OCI-LY1 (cell line): ENCODE data around the gene PTPRT.

Experiments
- H2AFZ ChIP-seq: fragments of 200-600 bp; sonication (generic), shearing (Covaris generic); 2 replicates; pipeline ENCODE4 v1.6.0; 2014; ENCODE audit warnings: antibody characterized with exemption, mild to moderate bottlenecking, low read length
- H3F3A ChIP-seq: fragments of 200-600 bp; sonication (generic), shearing (Covaris generic); 2 replicates; pipeline ENCODE4 v1.6.0; 2014; ENCODE audit warnings: mild to moderate bottlenecking, antibody characterized with exemption, low read length, moderate library complexity; ENCODE audit not compliant: insufficient read depth
- H3K27ac ChIP-seq: fragments of 200-600 bp; sonication (generic); 2 replicates; pipeline ENCODE4 v1.5.1; 2014; ENCODE audit warnings: low read length, mixed run types, mild to moderate bottlenecking, low read depth; ENCODE audit not compliant: poor library complexity, severe bottlenecking
- H3K27me3 ChIP-seq: fragments of 200-600 bp; sonication (generic); 2 replicates; pipeline ENCODE4 v1.6.0; 2014; ENCODE audit warnings: antibody characterized with exemption, mild to moderate bottlenecking, low read length, moderate library complexity; ENCODE audit not compliant: insufficient read depth
- H3K36me3 ChIP-seq: fragments of 200-600 bp; sonication (generic); 2 replicates; pipeline ENCODE4 v1.6.1; 2014; ENCODE audit warnings: mild to moderate bottlenecking, antibody characterized with exemption, low read length, moderate library complexity, mixed read lengths; ENCODE audit not compliant: insufficient read depth
- H3K4me1 ChIP-seq: fragments of 200-600 bp; sonication (generic); 2 replicates; pipeline ENCODE4 v1.5.1; 2014; ENCODE audit warnings: mild to moderate bottlenecking, low read length, moderate library complexity; ENCODE audit not compliant: insufficient read depth, severe bottlenecking
- H3K4me2 ChIP-seq: fragments of 200-600 bp; sonication (generic), shearing (Covaris generic); 2 replicates; pipeline ENCODE4 v1.6.1; 2014; ENCODE audit warnings: low read length
- H3K4me3 ChIP-seq: fragments of 200-600 bp; sonication (generic); 2 replicates; pipeline ENCODE4 v1.5.1; 2014; ENCODE audit warnings: low read length, low read depth, mild to moderate bottlenecking, mixed read lengths; ENCODE audit not compliant: poor library complexity, severe bottlenecking
- H3K79me2 ChIP-seq: fragments of 200-600 bp; shearing (Covaris generic); 2 replicates; pipeline ENCODE4 v1.6.1; 2016; ENCODE audit warnings: mixed run types, low read length, mixed read lengths; ENCODE audit not compliant: insufficient read depth
- H3K9ac ChIP-seq: fragments of 200-600 bp; sonication (generic), shearing (Covaris generic); 2 replicates; pipeline ENCODE4 v1.6.1; 2014; ENCODE audit warnings: mild to moderate bottlenecking, low read length, mixed read lengths
- H3K9me2 ChIP-seq: fragments of 200-600 bp; sonication (generic), shearing (Covaris generic); 2 replicates; pipeline ENCODE4 v1.6.1; 2014; ENCODE audit warnings: low read depth, mild to moderate bottlenecking, low read length, mixed read lengths
- H3K9me3 ChIP-seq: fragments of 200-600 bp; shearing (Covaris generic); 2 replicates; pipeline ENCODE4 v1.6.1; 2014; ENCODE audit warnings: low read length, mixed read lengths
- H4K20me1 ChIP-seq: fragments of 200-600 bp; sonication (generic), shearing (Covaris generic); 2 replicates; pipeline ENCODE4 v1.6.0; 2016; ENCODE audit warnings: mild to moderate bottlenecking, low read length; ENCODE audit not compliant: insufficient read depth
- CTCF ChIP-seq: fragments of 200-600 bp; sonication (generic), shearing (Covaris generic); IDR thresholded peaks from 2 replicates; pipeline ENCODE4 v1.5.1; 2017; ENCODE audit warnings: mild to moderate bottlenecking, antibody characterized with exemption, low read length, moderate library complexity, mixed read lengths
- EZH2 ChIP-seq: fragments of 200-600 bp; sonication (generic), shearing (Covaris generic); IDR thresholded peaks from 2 replicates; pipeline ENCODE4 v1.8.0; 2017; ENCODE audit warnings: borderline replicate concordance, mixed run types, mild to moderate bottlenecking, antibody characterized with exemption, low read length, moderate library complexity, mixed read lengths

Gene PTPRT

GRCh38 chr20:42138729-42139128, 1051.0 kb downstream of the PTPRT start:
- Histone ChIP-seq H3K4me3 (no peak overlapping the region), H3K27me3 (no peaks in the 10 kb centered on the region), H3K9ac (no peak overlapping the region), H3K36me3 (no peaks in the 10 kb centered on the region), H3F3A (no peaks in the 10 kb centered on the region), H3K9me2 (no peaks in the 10 kb centered on the region), H3K27ac (no peak overlapping the region), H3K4me1 (no peaks in the 10 kb centered on the region), H4K20me1 (no peaks in the 10 kb centered on the region), H3K79me2 (no peaks in the 10 kb centered on the region), H3K4me2 (no peak overlapping the region), H3K9me3 (no peaks in the 10 kb centered on the region), H2AFZ (no peak overlapping the region)
- TF ChIP-seq CTCF = no peak
- no peak for TF ChIP-seq EZH2

- Histone ChIP-seq H3K9me2 (no peaks in the 10 kb centered on the region), H3K27me3 (no peaks in the 10 kb centered on the region), H3K4me1 (no peaks in the 10 kb centered on the region), H3K27ac (no peak overlapping the region), H3K9me3 (no peaks in the 10 kb centered on the region), H3K4me2 (no peak overlapping the region), H3K9ac (no peak overlapping the region), H3K4me3 (no peak overlapping the region), H3F3A (no peaks in the 10 kb centered on the region), H4K20me1 (no peaks in the 10 kb centered on the region), H2AFZ (no peak overlapping the region), H3K36me3 (no peaks in the 10 kb centered on the region), H3K79me2 (no peaks in the 10 kb centered on the region)
- TF ChIP-seq CTCF = no peak
- TF ChIP-seq EZH2 = no peak
Observed at GRCh38 chr20:42134265-42135098, 1055.2 kb downstream of the PTPRT start.

- no peaks in the 10 kb centered on the region for H3K9me3 ChIP-seq
- no peak overlapping the region for H3K4me3 ChIP-seq
- no peaks in the 10 kb centered on the region for H4K20me1 ChIP-seq
- no peaks in the 10 kb centered on the region for H3K79me2 ChIP-seq
- TF ChIP-seq CTCF (no peak), EZH2 (no peak)
- no peaks in the 10 kb centered on the region for H3K36me3 ChIP-seq
- no peaks in the 10 kb centered on the region for H3K4me1 ChIP-seq
- H3K27ac ChIP-seq = no peak overlapping the region
- H3K9ac ChIP-seq = no peak overlapping the region
- no peak overlapping the region for H3K4me2 ChIP-seq
- H3K9me2 ChIP-seq = no peaks in the 10 kb centered on the region
- H2AFZ ChIP-seq = no peak overlapping the region
- H3K27me3 ChIP-seq = no peaks in the 10 kb centered on the region
- H3F3A ChIP-seq = no peaks in the 10 kb centered on the region
Observed at GRCh38 chr20:42130810-42131596, 1058.7 kb downstream of the PTPRT start.
